CD4-positive, alpha-beta T cell treated with Interleukin-6 at 100 ng/mL for 8 hours (primary cell): ENCODE data around the gene AANAT.

ENCODE experiments used
- DNase-seq: peaks from one replicate; pipeline ENCODE4 v3.0.0-alpha.2; 2020; ENCODE audit warnings: mixed read lengths, low spot score

AANAT gene

DNA sequence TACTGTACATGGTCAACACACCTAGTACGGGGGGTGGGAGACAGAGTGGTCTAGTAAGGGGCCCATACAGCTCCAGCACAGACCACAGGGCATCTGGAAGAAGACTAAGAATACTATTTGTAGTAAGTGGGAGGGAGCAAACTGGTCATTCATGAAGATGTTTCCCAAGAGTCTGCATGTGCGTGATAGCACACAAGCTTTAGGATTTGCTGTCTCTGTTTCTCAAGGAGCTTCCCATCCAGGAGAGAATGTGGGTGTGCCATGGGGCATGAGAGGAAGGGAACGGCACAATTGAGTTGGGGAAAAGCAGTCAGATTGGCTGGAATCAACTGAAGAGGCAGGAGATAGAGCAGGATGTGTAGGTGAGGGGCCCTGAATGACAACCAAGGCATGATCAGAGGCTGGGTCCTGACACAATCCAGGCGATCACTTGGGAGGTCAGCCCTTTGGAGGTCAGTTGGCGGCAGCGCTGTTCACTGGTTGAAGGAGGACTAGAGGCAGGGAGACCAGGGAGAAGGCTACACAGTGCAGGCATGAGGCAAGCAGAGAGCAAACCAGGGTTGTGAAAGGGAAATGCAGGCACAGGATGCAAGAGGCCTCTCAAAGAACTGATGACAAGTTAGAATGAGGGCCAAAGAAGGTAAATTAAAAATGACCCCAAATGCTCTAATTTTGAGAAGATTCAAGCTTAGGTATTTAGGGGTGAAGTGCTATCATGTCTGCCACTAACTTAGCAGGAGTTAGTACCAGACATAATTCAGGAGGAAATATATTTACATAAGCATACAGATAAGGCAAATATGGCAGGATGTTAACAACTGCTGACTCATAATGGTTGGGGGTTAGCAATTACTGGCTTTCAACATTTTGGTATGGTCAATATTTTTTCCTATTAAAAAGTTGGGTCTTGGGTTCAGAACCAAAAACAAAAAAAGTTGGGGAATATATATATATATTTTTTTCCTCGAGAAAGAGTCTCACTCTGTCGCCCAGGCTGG is 24.8 kb upstream of the AANAT start:
- no peak for DNase-seq

DNA sequence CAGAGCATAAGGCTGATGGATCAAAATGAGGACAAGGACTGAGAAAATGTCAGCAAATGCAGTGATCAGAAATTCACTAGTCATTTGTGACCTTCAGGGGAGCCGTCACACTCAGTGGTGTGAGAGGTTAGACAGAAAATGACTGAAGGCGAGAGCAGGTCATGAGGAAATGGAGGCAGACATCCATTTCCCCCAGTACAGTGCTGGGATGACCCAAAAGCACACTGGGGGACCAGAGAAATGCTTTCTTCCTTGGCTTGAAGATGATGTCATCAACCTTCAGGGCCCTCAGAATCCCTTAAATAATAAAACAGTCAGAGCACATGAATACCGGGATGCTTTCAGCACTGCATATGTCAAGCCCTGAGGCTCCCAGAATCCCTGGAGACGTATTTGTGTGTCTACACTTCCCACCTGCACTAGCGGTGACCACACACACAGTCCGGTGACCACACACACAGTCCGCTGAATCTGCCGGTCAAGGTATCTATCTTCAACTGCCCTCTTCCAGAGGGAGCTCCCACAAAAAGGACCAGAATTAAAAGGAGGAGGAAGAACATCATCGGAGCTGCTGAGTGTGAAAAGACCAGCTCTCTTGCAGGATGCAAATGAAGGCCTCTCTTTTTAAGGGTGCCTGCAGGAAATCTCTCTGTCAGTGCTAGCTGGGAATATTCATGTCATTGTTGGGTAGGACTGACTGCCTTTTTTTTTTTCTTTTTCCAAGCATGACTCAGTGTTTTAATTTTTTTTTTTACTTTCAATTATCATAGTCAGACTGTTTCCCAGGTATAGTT is 22.7 kb upstream of the AANAT start:
- no peak for DNase-seq

DNA sequence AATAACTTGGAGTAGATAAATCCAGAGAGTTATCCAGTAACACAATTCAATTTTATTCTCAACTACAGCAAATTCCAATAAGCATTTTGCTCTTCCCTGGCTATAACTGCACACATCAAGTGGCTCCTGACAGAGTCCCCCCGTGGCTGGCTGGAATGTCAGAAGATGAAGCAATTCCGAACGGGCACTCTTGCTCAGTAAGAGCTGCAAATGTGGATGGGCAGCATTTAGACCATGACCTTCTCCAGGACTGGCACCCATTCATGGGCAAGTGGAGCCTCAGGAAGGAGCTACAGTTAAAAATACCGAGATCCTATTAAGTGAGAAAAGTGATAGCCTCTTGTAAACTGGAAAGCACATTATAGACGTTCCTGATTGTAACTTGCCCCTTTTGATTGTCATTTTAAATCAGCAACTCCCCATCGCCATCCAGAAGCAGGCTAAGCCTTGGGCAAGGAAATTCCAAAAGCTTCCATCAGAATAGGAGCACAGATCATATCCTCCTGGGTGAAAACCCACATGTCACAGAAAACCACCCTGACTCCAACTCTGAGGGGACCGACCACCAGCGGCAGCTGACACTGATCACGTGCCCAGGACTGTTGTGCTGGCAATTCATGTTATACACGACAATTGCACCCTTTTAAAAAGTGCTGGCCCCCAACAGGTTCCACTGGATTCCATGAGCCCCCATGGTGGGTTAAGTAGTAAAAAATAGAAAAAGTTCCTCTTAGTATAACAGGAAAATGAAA is 21.5 kb upstream of the AANAT start:
- no peak for DNase-seq

DNA sequence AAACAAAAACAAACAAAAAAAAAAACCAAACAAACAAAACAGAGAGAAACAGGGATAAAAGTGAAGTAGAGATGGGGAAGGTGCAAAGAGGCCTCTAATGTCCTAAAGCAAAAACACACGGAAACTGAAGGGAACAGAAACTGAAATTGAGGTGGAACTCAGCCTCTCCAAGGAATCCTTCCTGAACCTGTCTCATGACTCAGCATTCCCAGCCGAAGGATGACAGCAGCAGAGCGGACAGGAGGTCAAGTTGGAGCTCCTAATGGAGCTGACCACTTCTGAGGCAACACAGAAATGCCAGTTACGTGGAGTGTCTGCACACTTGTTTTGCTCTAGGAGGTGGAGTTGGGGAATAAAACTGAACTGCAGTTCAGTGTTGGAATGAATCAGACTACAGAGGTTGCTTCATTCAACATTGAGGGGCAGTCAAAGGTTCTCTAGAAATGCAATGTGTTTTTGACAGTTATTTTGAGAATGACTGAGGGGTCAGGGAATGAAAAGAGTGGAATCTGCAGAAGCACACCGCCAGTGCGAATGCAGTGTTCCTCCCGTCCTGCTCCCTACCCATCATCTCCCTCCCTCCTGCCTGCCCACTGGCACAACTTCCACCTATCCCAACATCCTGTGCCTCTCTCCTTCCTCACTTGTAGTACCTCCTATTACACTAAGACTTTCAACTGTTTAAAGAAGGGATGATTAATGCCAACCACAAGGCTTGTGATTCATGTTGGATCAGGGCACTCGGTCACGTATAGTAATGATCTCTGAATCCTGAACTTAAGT is 20.8 kb upstream of the AANAT start:
- DNase-seq = no peak

DNA sequence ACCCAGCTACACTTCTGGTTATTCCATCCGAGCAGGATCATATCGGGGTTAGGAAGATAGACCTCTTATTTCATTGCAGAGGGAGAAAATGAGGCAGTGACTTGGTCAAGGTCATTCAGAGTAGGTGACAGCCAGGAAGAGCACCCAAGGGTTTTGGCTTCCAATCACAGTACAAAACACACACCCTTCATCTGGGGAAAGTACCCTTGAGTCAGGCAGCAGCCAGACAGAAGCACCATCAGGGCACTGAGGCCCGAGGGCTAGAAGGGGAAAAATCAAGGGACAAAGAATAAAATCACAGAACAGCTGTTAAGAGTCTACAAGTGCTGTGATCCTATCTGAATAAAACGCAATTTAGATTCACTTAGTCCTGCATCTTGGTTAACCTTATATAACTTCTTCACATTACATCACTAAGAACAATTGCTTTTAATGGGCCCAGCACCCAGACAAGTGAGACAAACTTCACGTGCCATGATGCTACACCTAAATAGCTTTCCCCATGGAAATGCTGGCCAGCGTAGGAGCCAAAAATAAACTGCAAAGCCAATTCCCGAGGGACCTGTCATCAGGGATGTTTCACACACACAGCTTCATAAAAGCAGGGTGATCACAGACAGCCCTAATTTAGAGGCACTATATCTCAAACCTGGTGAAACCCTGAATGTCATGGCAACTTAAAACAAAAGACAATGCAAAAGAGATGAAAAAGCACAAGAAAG is 19.3 kb upstream of the AANAT start:
- DNase-seq = no peak

DNA sequence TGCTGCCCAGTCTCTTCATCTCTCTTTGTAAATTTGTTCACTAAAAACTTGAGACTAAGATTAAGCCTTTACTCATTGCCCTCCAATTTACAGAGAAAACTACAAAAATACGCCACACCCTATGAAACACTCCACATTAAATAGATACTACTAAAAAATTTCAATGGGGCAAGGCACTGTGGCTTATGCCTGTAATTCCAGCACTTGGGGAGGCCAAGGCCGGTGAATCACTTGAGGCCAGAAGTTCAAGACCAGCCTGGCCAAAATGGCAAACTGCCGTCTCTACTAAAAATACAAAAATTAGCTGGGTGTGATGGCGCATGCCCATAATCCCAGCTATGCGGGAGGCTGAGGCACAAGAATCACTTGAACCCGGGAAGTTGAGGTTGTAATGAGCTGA is 18.3 kb upstream of the AANAT start:
- no peak for DNase-seq

DNA sequence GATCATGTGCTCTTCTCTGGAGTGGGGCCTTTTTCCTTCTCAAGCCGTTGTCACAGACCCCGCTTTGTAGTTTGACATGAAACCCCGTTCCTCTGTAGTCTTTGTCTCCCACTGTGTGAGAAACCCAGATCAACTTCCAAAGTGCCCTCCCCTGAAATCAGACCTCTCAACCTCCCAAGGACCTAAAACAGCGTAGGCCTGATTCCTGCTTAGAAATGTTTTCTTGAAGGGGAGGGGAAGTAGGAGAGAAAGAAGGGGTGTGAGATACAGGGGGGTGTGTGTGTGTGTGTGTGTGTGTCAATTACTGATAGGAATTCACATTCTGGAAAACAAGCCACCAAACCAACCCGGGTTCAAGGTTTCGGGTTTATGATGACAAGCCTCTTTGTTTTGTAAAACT is 15.9 kb upstream of the AANAT start:
- DNase-seq = no peak

DNA sequence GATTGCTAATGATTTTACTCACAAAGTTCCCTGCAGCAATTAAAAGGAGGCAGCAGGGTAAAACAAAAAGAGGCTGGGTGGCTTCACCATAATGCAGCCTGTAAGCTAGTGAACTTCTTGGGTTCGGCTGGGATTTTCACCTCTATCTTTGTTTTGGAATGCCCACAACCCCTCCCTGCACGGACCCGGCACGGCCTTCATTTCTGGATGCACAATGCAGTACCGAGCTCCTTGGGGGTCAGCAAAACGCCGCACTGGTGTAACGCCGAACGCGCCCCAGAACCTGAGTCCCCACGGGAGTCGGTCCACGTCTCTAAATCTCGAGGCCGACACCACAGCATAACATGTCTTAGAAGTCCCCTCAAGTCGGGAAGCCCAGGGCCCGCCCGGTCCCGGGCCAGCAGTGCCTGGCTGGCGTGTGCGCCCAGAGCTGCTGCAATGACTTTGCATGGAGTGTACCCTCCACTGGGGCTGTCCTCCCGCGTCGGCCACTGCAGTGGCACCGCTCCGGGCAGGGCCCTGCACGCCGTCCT is 15.2 kb upstream of the AANAT start:
- DNase-seq = no peak

DNA sequence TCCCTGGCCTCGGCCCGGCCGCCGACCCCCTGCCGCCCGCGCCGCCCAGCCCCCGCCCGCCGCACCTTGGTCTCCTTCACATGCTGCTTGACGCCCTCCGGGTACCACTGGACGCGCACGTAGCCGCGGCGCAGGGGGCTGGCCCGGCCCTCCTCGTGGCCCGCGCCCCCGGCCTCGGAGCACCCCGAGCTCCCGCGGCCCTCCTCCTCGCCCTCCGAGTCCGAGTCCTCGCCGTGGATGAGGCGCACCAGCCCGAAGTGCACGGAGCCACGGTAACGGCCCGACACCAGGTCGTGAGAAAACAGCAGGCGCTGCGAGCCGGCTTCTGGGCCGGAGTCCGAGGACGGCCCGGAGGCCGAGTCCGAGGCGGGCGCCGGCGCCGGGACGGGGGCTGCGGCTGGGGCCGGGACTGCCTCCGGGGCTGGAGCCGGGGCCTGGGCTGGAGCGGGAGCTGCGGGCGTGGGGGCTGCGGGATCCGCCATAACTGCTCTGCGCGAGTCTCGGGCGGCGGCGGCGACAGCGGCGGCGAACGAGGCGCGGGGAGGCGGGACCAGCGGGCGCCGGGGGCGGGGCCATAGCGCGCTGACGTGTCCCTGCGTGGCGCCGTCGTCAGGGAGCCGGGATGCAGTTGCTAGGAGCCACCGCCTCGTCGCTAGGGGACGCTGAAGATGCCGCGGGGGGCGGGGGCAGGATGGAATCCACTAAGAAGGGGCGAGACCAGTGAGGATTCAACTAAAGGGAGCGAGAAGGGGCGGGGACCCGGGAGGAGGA is 14.6 kb upstream of the AANAT start, which contains the start of gene UBE2O:
Gene UBE2O, minus strand, starts transcription at position 493 of the 771 bp plus-strand sequence. Its CDS starts 11 bp downstream, at position 482.
- peak; percentile 87 for DNase-seq

DNA sequence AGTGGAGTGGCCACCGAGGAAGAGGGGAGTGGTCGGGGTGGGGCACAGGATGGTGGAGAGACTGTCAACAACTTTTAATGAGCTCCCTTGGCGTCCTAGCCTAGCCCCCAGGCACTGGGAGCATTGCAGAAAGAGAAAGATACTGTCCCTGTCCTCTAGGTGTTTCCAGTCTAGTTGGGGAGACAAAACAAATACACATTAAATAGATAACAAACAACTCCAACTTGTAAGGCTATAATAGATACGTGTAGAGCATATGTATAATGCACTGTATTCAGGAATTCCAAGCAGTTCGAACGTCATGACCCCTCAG is 14.0 kb upstream of the AANAT start:
- DNase-seq = no peak

DNA sequence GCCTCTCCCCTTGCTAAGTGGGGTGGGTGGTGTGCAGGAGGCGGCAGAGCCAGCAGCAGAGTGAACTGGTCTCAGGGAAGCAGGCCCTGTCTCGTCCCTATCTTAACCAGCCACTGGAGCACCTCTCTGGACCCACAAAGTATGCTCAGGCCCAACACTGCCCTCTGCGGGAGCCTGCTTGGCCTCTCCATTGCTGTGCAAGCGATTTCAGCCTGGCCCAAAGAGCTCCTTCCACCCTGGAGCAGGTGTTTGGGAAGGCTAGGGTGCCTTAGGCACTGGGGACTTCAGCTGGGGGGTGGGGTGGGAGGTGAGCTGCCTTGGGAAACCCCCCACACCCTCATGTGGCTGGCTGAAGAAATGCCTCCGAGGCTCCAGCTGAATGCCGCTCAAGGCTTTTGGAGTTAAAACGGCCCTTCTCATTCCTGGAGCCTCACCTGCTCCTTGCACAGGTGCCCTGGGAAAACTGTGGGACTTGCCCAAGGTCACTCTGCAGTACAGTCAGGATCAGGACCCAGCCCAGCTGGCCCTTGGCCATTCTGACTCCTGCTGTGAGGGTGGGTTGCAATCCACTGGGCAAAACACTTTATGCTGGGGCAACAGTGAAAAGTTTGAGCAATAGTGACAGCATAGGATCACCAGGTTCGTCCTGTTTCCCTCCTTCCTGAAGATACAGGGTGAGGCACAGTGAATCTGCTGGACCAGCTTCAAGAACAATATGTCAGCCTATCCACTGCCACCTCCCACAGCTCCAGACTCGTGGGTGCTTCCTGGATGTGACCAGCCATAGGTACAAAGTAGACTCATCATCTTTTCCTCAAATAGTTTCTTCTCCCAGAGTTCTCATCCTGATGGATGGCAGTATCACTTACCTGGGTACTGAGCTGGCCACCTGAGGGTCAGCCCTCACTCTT is 8.6 kb upstream of the AANAT start:
- DNase-seq = no peak

DNA sequence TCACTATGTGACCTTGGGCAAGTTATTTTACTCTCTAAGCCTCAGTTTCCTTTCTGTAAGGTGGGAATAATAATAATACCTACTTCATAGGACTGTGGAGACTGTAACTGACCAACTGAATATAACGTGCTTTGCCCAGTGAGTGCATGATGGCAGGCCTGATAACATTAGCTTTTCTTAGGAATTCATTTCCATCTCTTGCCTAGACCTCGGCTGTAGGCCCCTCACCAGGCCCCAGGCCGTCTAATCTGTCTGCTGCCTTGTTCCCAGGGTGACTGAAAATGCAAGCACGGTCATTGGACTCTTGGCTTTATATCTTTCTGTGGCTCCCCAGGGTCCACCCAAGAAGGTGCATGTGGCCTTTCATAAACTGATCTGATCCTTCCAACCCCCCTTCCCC is 7.7 kb upstream of the AANAT start:
- DNase-seq = no peak

DNA sequence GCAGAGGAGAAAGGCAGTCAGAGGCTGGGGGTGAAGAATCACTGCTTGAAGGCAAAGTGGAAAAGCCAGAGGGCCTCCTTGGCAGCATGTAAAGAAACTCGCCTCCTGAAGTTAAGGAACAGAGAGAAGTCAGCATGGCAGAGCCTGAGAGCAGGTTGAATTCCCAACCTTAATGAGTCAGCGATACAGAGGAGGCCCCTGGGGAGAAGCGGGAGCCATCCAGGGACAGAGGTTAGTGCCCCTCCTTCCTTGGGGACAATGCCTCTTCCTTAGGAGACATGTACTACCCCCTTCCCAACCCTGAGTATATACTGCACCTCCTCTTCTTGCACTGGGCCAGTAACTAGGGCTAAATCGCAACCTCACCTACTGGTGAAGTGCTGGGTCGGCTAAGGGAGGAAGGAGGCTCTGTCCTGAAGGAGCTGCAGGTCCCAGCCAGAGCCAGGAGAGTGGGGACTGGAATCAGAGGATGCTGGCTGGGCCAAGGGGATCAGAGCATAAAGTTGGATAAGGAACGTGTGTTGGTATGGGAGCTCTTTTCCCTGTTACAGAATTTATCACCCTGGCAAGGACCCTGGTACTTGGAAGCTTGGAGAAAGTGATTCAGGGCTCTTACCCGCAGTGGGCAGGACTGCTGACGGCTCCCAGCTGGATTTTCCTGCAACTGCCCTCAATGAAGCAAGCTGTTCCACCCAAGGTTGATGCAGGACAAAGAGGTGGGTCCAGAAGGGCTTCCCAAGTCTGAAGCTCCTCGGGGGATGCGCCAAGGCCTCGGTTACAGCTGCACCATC is 5.4 kb upstream of the AANAT start:
- DNase-seq = no peak

DNA sequence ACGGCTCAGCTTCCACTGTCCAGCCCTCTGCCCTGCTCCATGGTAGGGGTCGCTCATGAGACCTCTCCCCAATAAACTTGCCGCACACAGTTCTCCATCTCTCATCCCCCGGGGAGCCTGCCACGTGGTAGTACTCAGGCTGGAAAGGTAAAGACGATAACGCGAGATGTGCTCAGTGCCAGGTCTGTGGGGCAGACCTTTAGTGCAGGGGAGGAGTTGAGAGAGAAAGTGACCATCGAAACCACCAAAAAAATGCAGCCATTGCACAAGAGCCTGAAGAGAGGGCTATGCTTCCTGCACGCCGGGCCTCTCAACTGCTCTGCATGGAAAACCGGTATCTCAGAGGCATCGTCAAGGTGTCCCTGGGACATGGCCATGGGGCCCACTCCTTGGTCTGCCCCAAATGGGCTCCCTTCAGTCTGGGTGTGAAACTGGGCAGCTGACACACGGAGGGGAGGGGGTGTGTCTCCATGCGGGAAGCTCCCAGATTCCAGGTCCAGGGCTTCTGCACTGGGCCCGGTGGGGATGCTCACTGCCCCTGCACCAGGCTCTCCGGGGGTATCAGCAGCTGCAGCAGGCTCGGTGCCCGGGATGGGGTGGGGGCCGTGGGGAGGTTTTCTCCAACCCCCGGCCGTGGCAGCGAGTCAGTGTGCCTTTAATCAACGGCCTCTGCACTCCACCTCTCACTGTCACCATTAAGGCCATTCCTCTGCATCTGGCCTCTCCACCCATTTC is 4.7 kb upstream of the AANAT start:
- DNase-seq = no peak

DNA sequence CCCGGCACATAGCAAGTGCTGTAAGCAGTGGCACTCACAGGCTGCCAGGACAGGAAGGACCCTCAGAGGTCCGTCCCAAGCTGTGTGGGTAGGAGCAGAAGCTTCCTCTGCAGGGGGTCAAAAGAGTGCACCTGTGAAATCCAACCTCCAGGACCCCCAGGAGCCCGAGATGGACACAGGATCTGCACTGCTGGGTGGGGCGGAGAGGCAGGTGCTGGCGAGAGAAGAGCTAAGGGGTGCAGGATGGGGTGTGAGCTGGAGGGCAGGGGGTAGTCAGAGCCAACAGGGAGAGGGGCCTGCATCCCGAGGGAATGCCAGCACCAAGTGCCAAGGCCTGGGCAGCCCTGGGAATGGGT is 650 bp upstream of the AANAT start:
- DNase-seq = no peak

DNA sequence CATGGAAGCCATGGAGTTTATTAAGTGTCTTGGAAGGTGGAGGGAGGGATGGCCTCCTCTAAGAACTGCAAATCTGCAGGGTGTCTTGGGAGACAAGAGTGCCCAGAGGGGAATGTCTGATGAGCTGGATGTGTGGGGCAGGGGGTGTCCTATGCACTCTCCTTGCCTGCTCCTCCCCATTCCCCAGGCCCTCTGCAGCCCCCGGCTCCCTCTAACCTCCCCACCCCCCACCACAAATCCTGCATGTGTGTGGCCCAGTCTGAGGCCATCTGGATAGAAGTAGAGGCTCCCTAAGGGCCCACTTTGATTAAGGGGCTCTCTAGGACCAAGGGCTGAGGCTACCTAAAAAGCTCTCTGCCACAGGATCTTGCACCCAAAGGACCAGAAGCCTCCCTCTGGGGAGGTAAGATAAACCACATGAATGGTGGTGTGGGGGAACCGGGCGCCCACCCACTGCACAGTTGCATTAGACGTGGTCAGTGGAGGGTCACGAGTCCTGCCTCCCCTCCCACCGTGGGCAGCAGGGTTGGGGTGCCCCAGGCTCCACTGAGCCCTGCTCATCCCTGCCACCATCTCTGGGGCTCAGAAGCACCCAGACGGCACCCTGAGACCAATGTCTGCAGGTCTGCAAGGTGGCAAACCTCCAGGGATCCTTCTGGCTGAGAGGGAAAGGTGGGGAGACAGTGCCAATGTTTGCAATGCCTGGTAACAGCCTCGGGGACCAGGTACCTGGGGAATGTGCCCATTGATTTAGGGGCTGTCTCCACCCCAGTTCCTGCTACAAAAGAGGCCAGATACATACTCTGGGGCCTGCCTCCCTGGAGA is 618 bp downstream of the AANAT start:
- DNase-seq = no peak

DNA sequence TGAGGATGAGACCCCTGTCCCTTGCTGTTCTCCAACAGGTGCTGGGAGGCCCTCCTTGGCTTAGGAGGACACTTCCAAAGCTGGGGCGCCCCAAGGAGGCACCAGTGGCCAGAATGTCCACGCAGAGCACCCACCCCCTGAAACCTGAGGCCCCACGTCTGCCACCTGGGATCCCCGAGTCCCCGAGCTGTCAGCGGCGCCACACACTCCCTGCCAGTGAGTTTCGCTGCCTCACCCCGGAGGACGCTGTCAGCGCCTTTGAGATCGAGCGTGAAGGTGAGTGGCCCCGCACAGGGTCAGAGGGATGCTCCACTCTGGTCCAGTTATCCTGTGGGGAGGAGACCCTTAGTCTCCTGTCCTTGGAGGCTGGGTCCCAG is 1.2 kb downstream of the AANAT start:
- DNase-seq = no peak
